ENCODE results near the gene CDC25B.

The CDC25B gene

GRCh38 chr20:3801846-3802245 is 5.7 kb downstream of the CDC25B start:
- Histone ChIP-seq H3K4me1 (ENCODE audit: insufficient read depth, poor library complexity, severe bottlenecking) (peaks cover 35% of the 10 kb centered on the region), H3K27ac (ENCODE audit: poor library complexity, severe bottlenecking) (no peak overlapping the region), H3K36me3 (ENCODE audit: low read depth) (peaks cover 96% of the 10 kb centered on the region), H3K4me3 (ENCODE audit: severe bottlenecking) (no peak overlapping the region), H3K27me3 (ENCODE audit: insufficient read depth, poor library complexity, severe bottlenecking) (no peaks in the 10 kb centered on the region), H3K9me3 (ENCODE audit: severe bottlenecking) (no peaks in the 10 kb centered on the region)
- TF ChIP-seq CTCF (IDR thresholded peaks at IDR 0.05; ENCODE audit: poor library complexity, severe bottlenecking), result no peak
- DNase-seq (ENCODE audit: low spot score) (no peak), ATAC-seq (ENCODE audit: low read depth) (no peak)

GRCh38 chr20:3802524-3803239 is 6.6 kb downstream of the CDC25B start:
- Histone ChIP-seq H3K4me1 (ENCODE audit: insufficient read depth, poor library complexity, severe bottlenecking) (peaks cover 42% of the 10 kb centered on the region), H3K27ac (ENCODE audit: poor library complexity, severe bottlenecking) (no peak overlapping the region), H3K4me3 (ENCODE audit: severe bottlenecking) (no peak overlapping the region), H3K27me3 (ENCODE audit: insufficient read depth, poor library complexity, severe bottlenecking) (no peaks in the 10 kb centered on the region), H3K36me3 (ENCODE audit: low read depth) (peaks cover 88% of the 10 kb centered on the region), H3K9me3 (ENCODE audit: severe bottlenecking) (no peaks in the 10 kb centered on the region)
- DNase-seq (ENCODE audit: low spot score), result no peak
- TF ChIP-seq CTCF (IDR thresholded peaks at IDR 0.05; ENCODE audit: poor library complexity, severe bottlenecking), result no peak
- ATAC-seq (ENCODE audit: low read depth), result no peak

- Histone ChIP-seq H3K9me3 (ENCODE audit: severe bottlenecking) (no peaks in the 10 kb centered on the region), H3K27me3 (ENCODE audit: insufficient read depth, poor library complexity, severe bottlenecking) (no peaks in the 10 kb centered on the region), H3K36me3 (ENCODE audit: low read depth) (peaks cover 82% of the 10 kb centered on the region), H3K4me1 (ENCODE audit: insufficient read depth, poor library complexity, severe bottlenecking) (peaks cover 44% of the 10 kb centered on the region), H3K4me3 (ENCODE audit: severe bottlenecking) (no peak overlapping the region), H3K27ac (ENCODE audit: poor library complexity, severe bottlenecking) (peak overlapping the region; percentile 99)
- DNase-seq (ENCODE audit: low spot score) (no peak), ATAC-seq (ENCODE audit: low read depth) (no peak)
- TF ChIP-seq CTCF (IDR thresholded peaks at IDR 0.05; ENCODE audit: poor library complexity, severe bottlenecking), result no peak
These were observed 7.2 kb downstream of the CDC25B start for GRCh38 chr20:3803289-3803688.

GRCh38 chr20:3803854-3804253 is 7.7 kb downstream of the CDC25B start:
- Histone ChIP-seq H3K27ac (ENCODE audit: poor library complexity, severe bottlenecking) (peak overlapping the region; percentile 99), H3K36me3 (ENCODE audit: low read depth) (peaks cover 76% of the 10 kb centered on the region), H3K4me3 (ENCODE audit: severe bottlenecking) (no peak overlapping the region), H3K4me1 (ENCODE audit: insufficient read depth, poor library complexity, severe bottlenecking) (peaks cover 41% of the 10 kb centered on the region), H3K27me3 (ENCODE audit: insufficient read depth, poor library complexity, severe bottlenecking) (no peaks in the 10 kb centered on the region), H3K9me3 (ENCODE audit: severe bottlenecking) (no peaks in the 10 kb centered on the region)
- no peak for DNase-seq (ENCODE audit: low spot score)
- no peak for ATAC-seq (ENCODE audit: low read depth)
- TF ChIP-seq CTCF (IDR thresholded peaks at IDR 0.05; ENCODE audit: poor library complexity, severe bottlenecking), result no peak

GRCh38 chr20:3804254-3804751 is 8.2 kb downstream of the CDC25B start:
- Histone ChIP-seq H3K27ac (ENCODE audit: poor library complexity, severe bottlenecking) (peak overlapping the region; percentile 99), H3K4me1 (ENCODE audit: insufficient read depth, poor library complexity, severe bottlenecking) (peaks cover 40% of the 10 kb centered on the region), H3K27me3 (ENCODE audit: insufficient read depth, poor library complexity, severe bottlenecking) (no peaks in the 10 kb centered on the region), H3K9me3 (ENCODE audit: severe bottlenecking) (no peaks in the 10 kb centered on the region), H3K36me3 (ENCODE audit: low read depth) (peaks cover 72% of the 10 kb centered on the region), H3K4me3 (ENCODE audit: severe bottlenecking) (no peak overlapping the region)
- DNase-seq (ENCODE audit: low spot score) (no peak), ATAC-seq (ENCODE audit: low read depth) (no peak; the same call in 2 of the 3 replicates)
- no peak for TF ChIP-seq CTCF (IDR thresholded peaks at IDR 0.05; ENCODE audit: poor library complexity, severe bottlenecking)

Measured in RWPE2 (cell line).